ENCODE data around the gene AKAP11. TPM values are rescaled to one million over a fixed set of nuclear protein-coding genes. Genes with fewer than 3 reads are reported as not detected.
A peak's percentile ranks its signal among the peaks of the same experiment; 100 is the strongest.

The AKAP11 gene
- total RNA-seq, 1 donor from 2014 or later: 23.2 TPM

- peak; percentile 79 for DNase-seq (ENCODE audit: extremely low read depth, low read depth, low spot score)
Observed at GRCh38 chr13:42271337-42272114, 426 bp upstream of the AKAP11 start.

- no peak for DNase-seq (ENCODE audit: extremely low read depth, low read depth, low spot score)
Observed at GRCh38 chr13:42272804-42273175, 838 bp downstream of the AKAP11 start.

GRCh38 chr13:42274386-42275097 lies 2.6 kb downstream of the AKAP11 start:
- no peak for DNase-seq (ENCODE audit: extremely low read depth, low read depth, low spot score)

DNA sequence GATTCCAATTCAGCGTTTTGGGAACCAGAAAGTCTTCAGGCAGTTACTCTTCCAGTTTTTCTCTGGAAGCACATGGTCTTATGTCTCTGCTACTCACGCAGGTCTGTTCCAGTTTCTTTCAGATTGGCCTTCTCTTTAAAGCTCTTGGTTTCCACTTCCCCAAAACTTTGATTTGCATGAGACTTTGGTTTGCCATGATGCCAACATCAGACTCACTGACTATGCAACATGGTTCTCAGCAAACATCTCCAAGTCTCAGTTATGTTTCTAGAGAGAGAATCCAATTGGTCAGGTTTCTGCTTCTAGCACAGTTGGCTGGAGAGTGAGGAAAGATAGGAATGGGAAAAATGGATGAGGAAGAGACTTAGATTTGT lies 3.1 kb downstream of the AKAP11 start:
- DNase-seq (ENCODE audit: extremely low read depth, low read depth, low spot score): no peak

GRCh38 chr13:42275506-42275905 lies 3.6 kb downstream of the AKAP11 start:
- DNase-seq (ENCODE audit: extremely low read depth, low read depth, low spot score): no peak

- no peak for DNase-seq (ENCODE audit: extremely low read depth, low read depth, low spot score)
Observed at GRCh38 chr13:42276683-42277082, 4.7 kb downstream of the AKAP11 start.

GRCh38 chr13:42277618-42278276 lies 5.8 kb downstream of the AKAP11 start:
- DNase-seq (ENCODE audit: extremely low read depth, low read depth, low spot score): no peak

- no peak for DNase-seq (ENCODE audit: extremely low read depth, low read depth, low spot score)
Observed at GRCh38 chr13:42279080-42279479, 7.1 kb downstream of the AKAP11 start.

- no peak for DNase-seq (ENCODE audit: extremely low read depth, low read depth, low spot score)
Observed at GRCh38 chr13:42279986-42280385, 8.0 kb downstream of the AKAP11 start.

- DNase-seq (ENCODE audit: extremely low read depth, low read depth, low spot score): no peak
Observed at GRCh38 chr13:42280537-42280936, 8.6 kb downstream of the AKAP11 start.

DNA sequence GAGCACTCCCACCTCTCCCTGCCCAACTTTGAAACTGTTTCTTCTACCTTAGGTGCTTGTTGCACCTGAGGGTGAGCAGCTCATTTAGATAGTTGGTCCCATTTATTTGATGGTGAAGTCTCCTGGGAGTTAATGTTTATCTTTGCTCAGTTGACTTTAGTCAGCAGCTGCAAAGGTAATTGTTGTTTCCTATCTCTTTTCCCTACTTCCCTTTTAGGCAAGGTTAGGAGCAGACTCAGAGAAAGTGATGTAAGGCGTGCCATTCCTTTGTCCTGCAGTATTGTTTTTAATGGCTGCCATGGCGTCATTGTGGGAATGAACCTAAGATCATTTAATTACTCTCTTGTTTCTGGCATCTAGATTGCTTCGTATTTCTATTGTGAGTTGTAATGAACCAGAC lies 11.6 kb downstream of the AKAP11 start:
- DNase-seq (ENCODE audit: extremely low read depth, low read depth, low spot score): no peak

DNA sequence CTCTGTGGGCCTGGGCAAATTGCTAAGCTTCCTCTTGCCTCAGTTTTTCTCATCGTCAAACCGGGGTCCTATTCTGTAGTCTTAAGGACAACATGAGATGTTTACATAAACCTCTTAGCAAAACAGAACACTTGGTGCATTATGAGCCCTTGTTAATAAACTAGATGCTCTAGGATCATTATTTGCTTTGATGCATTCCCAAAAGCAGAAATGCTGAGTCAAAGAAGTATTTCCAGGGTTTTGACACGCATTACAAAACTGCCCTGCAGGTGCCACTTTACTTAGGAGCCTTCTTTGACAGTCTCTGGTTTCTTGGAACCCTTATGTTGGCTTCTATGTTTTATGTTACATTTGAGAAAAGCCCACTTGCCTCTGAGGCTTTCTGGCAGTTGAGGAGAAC lies 12.1 kb downstream of the AKAP11 start:
- DNase-seq (ENCODE audit: extremely low read depth, low read depth, low spot score): no peak

DNA sequence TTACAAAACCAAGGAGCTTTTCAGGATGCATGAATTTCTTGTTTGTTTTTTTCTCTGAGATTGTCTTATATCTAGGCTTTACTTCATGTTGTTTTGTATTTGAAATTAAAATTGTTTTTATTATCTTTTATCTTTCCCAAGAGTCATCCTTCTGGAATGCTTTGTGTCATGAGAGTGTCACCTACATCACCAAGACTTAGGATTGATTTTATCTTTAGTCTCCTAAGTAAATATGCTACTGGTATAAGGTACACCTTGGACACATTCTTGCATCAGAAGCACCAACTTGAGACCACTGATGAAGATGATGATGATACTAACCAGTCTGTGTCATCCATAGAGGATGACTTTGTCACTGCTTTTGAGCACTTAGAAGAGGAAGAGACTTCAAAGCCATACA lies 26.4 kb downstream of the AKAP11 start:
- no peak for DNase-seq (ENCODE audit: extremely low read depth, low read depth, low spot score)

DNA sequence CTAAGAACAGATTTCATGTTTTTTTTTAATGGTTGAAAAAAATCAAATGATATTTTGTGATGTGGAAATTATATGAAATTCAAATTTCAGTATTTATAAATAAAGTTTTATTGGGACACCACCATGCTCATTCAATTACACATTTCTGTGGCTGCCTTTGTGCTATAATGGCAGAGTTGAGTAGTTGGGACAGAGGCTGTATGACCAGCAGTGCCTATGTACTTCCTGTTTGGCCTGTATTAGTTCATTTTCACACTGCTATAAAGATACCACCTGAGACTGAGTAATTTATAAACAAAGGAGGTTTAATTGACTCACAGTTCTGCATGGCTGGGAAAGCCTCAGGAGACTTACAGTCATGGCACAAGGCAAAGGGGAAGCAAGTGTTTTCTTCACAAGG lies 33.6 kb downstream of the AKAP11 start:
- no peak for DNase-seq (ENCODE audit: extremely low read depth, low read depth, low spot score)

DNA sequence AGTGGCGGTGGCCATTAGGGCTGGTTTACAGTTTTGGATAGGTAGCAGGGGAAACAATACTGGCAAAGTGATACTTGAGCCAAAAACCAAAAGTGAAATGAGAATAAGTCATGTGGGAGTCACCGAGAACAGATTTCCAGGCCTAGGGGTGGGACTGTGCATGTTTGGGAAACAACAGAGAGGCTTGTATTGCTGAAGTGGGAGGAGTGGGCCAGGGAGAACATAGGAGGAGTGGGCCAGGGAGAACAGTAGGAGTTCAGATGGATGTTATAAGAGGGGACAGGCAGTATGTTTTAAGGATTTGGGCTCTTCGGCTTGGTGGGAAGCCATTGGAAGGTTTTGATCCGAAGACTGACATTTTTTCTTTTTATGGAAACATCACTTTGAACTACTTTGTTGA lies 35.5 kb downstream of the AKAP11 start:
- no peak for DNase-seq (ENCODE audit: extremely low read depth, low read depth, low spot score)

GRCh38 chr13:42312817-42313431 lies 41.0 kb downstream of the AKAP11 start:
- DNase-seq (ENCODE audit: extremely low read depth, low read depth, low spot score): no peak

- DNase-seq (ENCODE audit: extremely low read depth, low read depth, low spot score): no peak
Observed at GRCh38 chr13:42318570-42318969, 46.6 kb downstream of the AKAP11 start.

GRCh38 chr13:42320375-42320787 lies 48.4 kb downstream of the AKAP11 start:
- no peak for DNase-seq (ENCODE audit: extremely low read depth, low read depth, low spot score)

DNA sequence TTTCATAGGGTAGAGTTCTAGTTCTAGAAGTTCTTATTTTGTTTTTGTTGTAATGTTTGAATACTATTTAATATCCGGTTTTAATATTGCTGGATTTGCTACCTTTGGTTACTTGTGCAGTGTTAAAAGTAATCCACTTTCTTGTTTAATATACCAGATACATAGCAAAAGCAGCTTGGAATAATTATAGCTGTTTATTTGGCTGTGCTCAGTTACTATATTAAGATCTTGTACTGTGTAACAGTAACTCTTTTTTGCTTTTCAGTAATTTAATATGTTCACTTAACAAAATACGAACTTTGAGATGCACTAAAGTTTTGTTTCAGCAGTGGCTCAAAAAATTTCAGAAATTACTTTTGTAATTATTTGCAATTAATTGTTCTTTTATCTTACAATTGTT lies 50.9 kb downstream of the AKAP11 start:
- no peak for DNase-seq (ENCODE audit: extremely low read depth, low read depth, low spot score)

GRCh38 chr13:42324704-42325103 lies 52.8 kb downstream of the AKAP11 start:
- no peak for DNase-seq (ENCODE audit: extremely low read depth, low read depth, low spot score)

GRCh38 chr13:42327725-42328124 lies 55.8 kb downstream of the AKAP11 start:
- DNase-seq (ENCODE audit: extremely low read depth, low read depth, low spot score): no peak

All from glomerular endothelial cell (primary cell).